Endothelial cell of umbilical vein (primary cell): ENCODE data around the gene PDCD2. TPM values are rescaled to one million over a fixed set of nuclear protein-coding genes. Genes with fewer than 3 reads are reported as not detected.
"Not testable (repeated sequence)": the region's sequence is repeated elsewhere in the genome, so short reads cannot be mapped to it uniquely, and the experiment has no call there.

Experiments
- BruUV-seq: library from RNA; stranded (reverse); fragments of 400-500 nt; replicated peaks from 2 replicates; lab custom pipeline; 2021; lab: Mats Ljungman, UMichigan
- CTCF ChIA-PET: fragments of 300-600, 350-600 bp; sonication (Branson Sonifier 250); formaldehyde crosslinking; loops from one replicate; lab custom pipeline; 2021; ENCODE audit warnings: antibody characterized with exemption, inconsistent platforms; lab: Charles Lee
- POLR2A ChIA-PET: fragments of 300-600, 350-600 bp; sonication (Branson Sonifier 250); formaldehyde crosslinking; loops from one replicate; lab custom pipeline; 2021; ENCODE audit warnings: antibody characterized with exemption, inconsistent platforms; lab: Charles Lee
- DNase-seq: peaks from one replicate; pipeline ENCODE4 v3.0.0-alpha.2; 2011; ENCODE audit warnings: low read depth, low spot score
- FAIRE-seq: peaks from 2 replicates; lab custom pipeline; 2011; peaks lifted over from hg19 to GRCh38; lab: Jason Lieb, UNC
- H2AFZ ChIP-seq: 2 replicates; pipeline ENCODE4 v1.6.0; 2012; ENCODE audit warnings: low read depth, low read length, control low read depth, inconsistent platforms
- H3K27ac ChIP-seq: 2 replicates; pipeline ENCODE4 v1.5.1; 2011; ENCODE audit warnings: low read depth, mild to moderate bottlenecking, control low read depth, low read length, moderate library complexity; ENCODE audit not compliant: insufficient read depth
- H3K27me3 ChIP-seq, 2 experiments: 2 replicates each; pipeline versions ENCODE4 v1.6.0 to v1.6.1; 2011; ENCODE audit warnings: low read length in 2 of 2, mixed read lengths in 1 of 2; ENCODE audit not compliant: control insufficient read depth in 2 of 2, insufficient read depth in 2 of 2
- H3K36me3 ChIP-seq, 2 experiments: 2 replicates in 1 of 2; 3 replicates in 1 of 2; pipeline ENCODE4 v1.5.1; 2011; ENCODE audit warnings: low read length in 2 of 2, mild to moderate bottlenecking in 1 of 2, moderate library complexity in 1 of 2; ENCODE audit not compliant: control insufficient read depth in 2 of 2, insufficient read depth in 2 of 2; ENCODE audit errors: extremely low read depth in 1 of 2
- H3K4me1 ChIP-seq: 3 replicates; pipeline ENCODE4 v1.5.1; 2011; ENCODE audit warnings: mild to moderate bottlenecking, low read length; ENCODE audit not compliant: control insufficient read depth, insufficient read depth; ENCODE audit errors: extremely low read depth
- H3K4me2 ChIP-seq: 2 replicates; pipeline ENCODE4 v1.6.1; 2011; ENCODE audit warnings: low read length, control low read depth, mixed read lengths; ENCODE audit not compliant: insufficient read depth
- H3K4me3 ChIP-seq, 3 experiments: fragments of 200-600 bp in 1 of 3; sonication (generic), shearing (Covaris generic) in 1 of 3; replicated peaks in 1 of 3; 2 replicates each; pipeline ENCODE4 v1.5.1; 2011 to 2016; ENCODE audit warnings: control low read depth in 3 of 3, low read length in 3 of 3, mild to moderate bottlenecking in 2 of 3, inconsistent platforms in 1 of 3, low read depth in 1 of 3, moderate library complexity in 1 of 3; ENCODE audit not compliant: insufficient read depth in 1 of 3
- H3K79me2 ChIP-seq: 2 replicates; pipeline ENCODE4 v1.6.0; 2012; ENCODE audit warnings: low read length, inconsistent platforms; ENCODE audit not compliant: control insufficient read depth, insufficient read depth
- H3K9ac ChIP-seq: replicated peaks from 2 replicates; pipeline ENCODE3; 2011; ENCODE audit warnings: low read length, control low read depth; ENCODE audit not compliant: insufficient read depth; ENCODE audit errors: extremely low read depth
- H3K9me1 ChIP-seq: replicated peaks from 3 replicates; pipeline ENCODE4 v1.6.0; 2011; ENCODE audit warnings: mild to moderate bottlenecking, low read length; ENCODE audit not compliant: control insufficient read depth, insufficient read depth; ENCODE audit errors: extremely low read depth
- H3K9me3 ChIP-seq: replicated peaks from 2 replicates; pipeline ENCODE4 v1.5.1; 2012; ENCODE audit warnings: low read length, inconsistent platforms; ENCODE audit not compliant: control insufficient read depth, insufficient read depth
- H4K20me1 ChIP-seq: replicated peaks from 2 replicates; pipeline ENCODE3; 2011; ENCODE audit warnings: mild to moderate bottlenecking, low read length; ENCODE audit not compliant: control insufficient read depth, insufficient read depth; ENCODE audit errors: extremely low read depth
- EZH2 ChIP-seq: IDR thresholded peaks from 2 replicates; pipeline ENCODE4 v1.6.1; 2012; ENCODE audit warnings: borderline replicate concordance, low read depth, mild to moderate bottlenecking, moderate library complexity, low read length, inconsistent platforms; ENCODE audit not compliant: severe bottlenecking
- FOS ChIP-seq: IDR thresholded peaks from 2 replicates; pipeline ENCODE4 v1.6.1; 2011; ENCODE audit warnings: mild to moderate bottlenecking, low read length, moderate library complexity, borderline replicate concordance; ENCODE audit not compliant: insufficient read depth
- GATA2 ChIP-seq: IDR thresholded peaks from 2 replicates; pipeline ENCODE4 v1.7.0; 2011; ENCODE audit warnings: low read depth, mild to moderate bottlenecking, moderate library complexity, mixed read lengths, low read length; ENCODE audit not compliant: insufficient read length, insufficient read depth
- JUN ChIP-seq: IDR thresholded peaks from 2 replicates; pipeline ENCODE4 v1.6.1; 2011; ENCODE audit warnings: borderline replicate concordance, low read depth; ENCODE audit not compliant: insufficient read length, insufficient read depth
- MYC ChIP-seq: IDR thresholded peaks from one replicate; pipeline ENCODE4 v1.6.1; 2011; ENCODE audit warnings: mild to moderate bottlenecking, low read depth, low read length
- POLR2A ChIP-seq: IDR thresholded peaks from 2 replicates; pipeline ENCODE4 v1.6.1; 2012; ENCODE audit warnings: low read depth, mild to moderate bottlenecking, control low read depth, low read length
- POLR2AphosphoS5 ChIP-seq: IDR thresholded peaks from 2 replicates; pipeline ENCODE4 v1.6.1; 2012; ENCODE audit warnings: low read depth, mild to moderate bottlenecking, control low read depth, low read length, moderate library complexity; ENCODE audit not compliant: insufficient read depth
- dilution Hi-C: fragments of 300-500 bp; cut with MboI; formaldehyde crosslinking; loops from one replicate; pipeline ENCODE4 v1.15.0; 2019; ENCODE audit warnings: low sequenced_read_pairs; ENCODE audit not compliant: extremely low pct_ligation_motif_present
- intact Hi-C: fragments of 100-400 bp; cut with micrococcal nuclease; formaldehyde crosslinking; loops from one replicate; pipeline ENCODE4 v1.10.0; 2022
- polyA plus RNA-seq, 4 experiments: library from polyadenylated mRNA; depleted of rRNA in 3 of 4; stranded (reverse) in 3 of 4; unstranded in 1 of 4; fragments of >200 nt; gene quantifications; 2 replicates each; pipeline versions ENCODE4 v1.2.1 to v1.2.3, GENCODE V29; 2011 to 2012; ENCODE audit warnings: missing spikeins in 1 of 4
- total RNA-seq: library from RNA; stranded (reverse); gene quantifications from 2 replicates; pipeline ENCODE4 v1.2.3, GENCODE V29; 2021
- TF ChIP-seq, protein P1 (sequence below), 2 donors: IDR thresholded peaks; 1 replicate in 1 of 2; 2 replicates in 1 of 2; pipeline ENCODE4 v1.5.1; 2011; ENCODE audit warnings: low read length in 2 of 2, mild to moderate bottlenecking in 2 of 2, moderate library complexity in 2 of 2, control low read depth in 1 of 2, inconsistent platforms in 1 of 2, low read depth in 1 of 2; ENCODE audit not compliant: insufficient read depth in 1 of 2; ENCODE audit errors: extremely low read depth in 1 of 2
- TF ChIP-seq, protein P2 (sequence below): IDR thresholded peaks from 2 replicates; pipeline ENCODE4 v1.6.1; 2011; ENCODE audit not compliant: insufficient read depth, insufficient read length

The PDCD2 gene
- total and polyA plus RNA-seq, 2 donors (not counting 3 experiments of a cell fraction or from before 2014, with no cell fraction given): 53.9 to 67.8 TPM

DNA sequence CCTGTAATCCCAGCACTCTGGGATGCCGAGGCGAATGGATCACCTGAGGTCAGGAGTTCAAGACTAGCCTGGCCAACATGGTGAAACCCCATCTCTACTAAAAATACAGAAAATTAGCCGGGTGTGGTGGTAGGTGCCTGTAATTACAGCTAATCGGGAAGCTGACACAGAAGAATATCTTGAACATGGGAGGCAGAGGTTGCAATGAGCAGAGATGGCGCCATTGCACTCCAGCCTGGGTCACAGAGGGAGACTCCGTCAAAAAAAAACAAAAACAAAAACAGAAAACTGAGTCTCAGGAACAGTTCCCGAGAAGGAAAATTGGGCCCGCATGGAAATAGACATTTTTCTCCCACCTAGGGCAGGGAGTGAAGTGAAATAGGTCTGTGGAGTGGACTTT lies 24.8 kb upstream of the PDCD2 start:
- POLR2A ChIA-PET, H3K27me3 ChIP-seq, H3K27ac ChIP-seq, intact Hi-C loops, H3K9me3 ChIP-seq, H3K4me3 ChIP-seq, BruUV-seq, H4K20me1 ChIP-seq, H3K9me1 ChIP-seq, DNase-seq, H3K4me1 ChIP-seq, CTCF ChIA-PET, H2AFZ ChIP-seq, FAIRE-seq, dilution Hi-C loops, H3K4me2 ChIP-seq, H3K79me2 ChIP-seq, H3K9ac ChIP-seq, H3K36me3 ChIP-seq: not testable (repeated sequence)

DNA sequence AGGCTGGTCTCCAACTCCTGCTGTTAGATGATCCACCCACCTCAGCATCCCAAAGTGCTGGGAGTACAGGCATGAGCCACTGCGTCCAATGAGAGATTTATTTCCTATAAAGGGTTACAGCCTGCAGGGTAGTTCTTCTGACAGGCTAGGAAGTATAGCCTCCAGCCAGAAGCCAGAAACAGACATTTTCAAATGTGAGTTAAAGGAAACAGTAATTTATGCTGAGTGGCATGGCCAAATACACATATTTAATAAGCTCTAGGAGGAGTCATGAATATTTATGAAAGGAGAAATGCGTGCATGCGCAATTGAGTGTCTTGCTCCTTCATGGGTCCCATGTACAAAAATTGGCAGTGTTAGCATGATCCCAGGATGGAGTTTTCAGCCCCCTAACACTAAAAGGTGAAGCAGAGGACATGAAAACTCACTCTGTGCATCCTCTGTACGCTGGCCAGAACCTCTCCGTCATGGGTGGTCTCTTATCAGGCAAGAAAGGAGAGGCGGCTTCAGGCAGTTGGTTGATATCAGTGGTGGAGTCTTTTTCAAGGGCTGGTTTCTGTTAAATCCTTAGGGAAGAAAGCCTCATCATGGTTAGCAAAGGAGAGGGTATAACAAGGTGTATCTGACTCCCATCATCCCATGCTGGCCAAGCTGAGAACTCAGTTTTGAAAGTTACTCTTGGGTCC lies 21.3 kb upstream of the PDCD2 start:
- no peak for DNase-seq
- BruUV-seq: no TSS peak
- dilution Hi-C loops (no loop called here), intact Hi-C loops (no loop called here)
- Histone ChIP-seq H3K9me3 (no peaks in the 10 kb centered on the region), H3K27me3 (peaks cover 0 to 4% of the 10 kb centered on the region in 2 experiments), H3K4me2 (no peak overlapping the region), H2AFZ (no peak overlapping the region), H3K4me1 (no peaks in the 10 kb centered on the region), H3K27ac (no peak overlapping the region), H3K36me3 (no peaks in the 10 kb centered on the region), H3K9me1 (no peaks in the 10 kb centered on the region), H3K4me3 (no peak overlapping the region), H4K20me1 (no peaks in the 10 kb centered on the region), H3K79me2 (no peaks in the 10 kb centered on the region), H3K9ac (no peak overlapping the region)
- FAIRE-seq: no peak
- ChIA-PET CTCF (no interaction called here), POLR2A (no interaction called here)
- TF ChIP-seq JUN (no peak), MYC (no peak), EZH2 (no peak), FOS (no peak), POLR2AphosphoS5 (no peak), POLR2A (no peak), GATA2 (no peak)
- TF ChIP-seq, protein P1, sequence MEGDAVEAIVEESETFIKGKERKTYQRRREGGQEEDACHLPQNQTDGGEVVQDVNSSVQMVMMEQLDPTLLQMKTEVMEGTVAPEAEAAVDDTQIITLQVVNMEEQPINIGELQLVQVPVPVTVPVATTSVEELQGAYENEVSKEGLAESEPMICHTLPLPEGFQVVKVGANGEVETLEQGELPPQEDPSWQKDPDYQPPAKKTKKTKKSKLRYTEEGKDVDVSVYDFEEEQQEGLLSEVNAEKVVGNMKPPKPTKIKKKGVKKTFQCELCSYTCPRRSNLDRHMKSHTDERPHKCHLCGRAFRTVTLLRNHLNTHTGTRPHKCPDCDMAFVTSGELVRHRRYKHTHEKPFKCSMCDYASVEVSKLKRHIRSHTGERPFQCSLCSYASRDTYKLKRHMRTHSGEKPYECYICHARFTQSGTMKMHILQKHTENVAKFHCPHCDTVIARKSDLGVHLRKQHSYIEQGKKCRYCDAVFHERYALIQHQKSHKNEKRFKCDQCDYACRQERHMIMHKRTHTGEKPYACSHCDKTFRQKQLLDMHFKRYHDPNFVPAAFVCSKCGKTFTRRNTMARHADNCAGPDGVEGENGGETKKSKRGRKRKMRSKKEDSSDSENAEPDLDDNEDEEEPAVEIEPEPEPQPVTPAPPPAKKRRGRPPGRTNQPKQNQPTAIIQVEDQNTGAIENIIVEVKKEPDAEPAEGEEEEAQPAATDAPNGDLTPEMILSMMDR (IDR thresholded peaks at IDR 0.05; ENCODE audit: extremely low read depth in 1 of 2, insufficient read depth in 1 of 2, low read depth in 1 of 2, low read length in 2 of 2): no peak
- TF ChIP-seq, protein P2, sequence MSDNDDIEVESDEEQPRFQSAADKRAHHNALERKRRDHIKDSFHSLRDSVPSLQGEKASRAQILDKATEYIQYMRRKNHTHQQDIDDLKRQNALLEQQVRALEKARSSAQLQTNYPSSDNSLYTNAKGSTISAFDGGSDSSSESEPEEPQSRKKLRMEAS: no peak
